ENCODE data around the gene RELL2.
A peak's percentile ranks its signal among the peaks of the same experiment; 100 is the strongest.

Gene RELL2

DNA sequence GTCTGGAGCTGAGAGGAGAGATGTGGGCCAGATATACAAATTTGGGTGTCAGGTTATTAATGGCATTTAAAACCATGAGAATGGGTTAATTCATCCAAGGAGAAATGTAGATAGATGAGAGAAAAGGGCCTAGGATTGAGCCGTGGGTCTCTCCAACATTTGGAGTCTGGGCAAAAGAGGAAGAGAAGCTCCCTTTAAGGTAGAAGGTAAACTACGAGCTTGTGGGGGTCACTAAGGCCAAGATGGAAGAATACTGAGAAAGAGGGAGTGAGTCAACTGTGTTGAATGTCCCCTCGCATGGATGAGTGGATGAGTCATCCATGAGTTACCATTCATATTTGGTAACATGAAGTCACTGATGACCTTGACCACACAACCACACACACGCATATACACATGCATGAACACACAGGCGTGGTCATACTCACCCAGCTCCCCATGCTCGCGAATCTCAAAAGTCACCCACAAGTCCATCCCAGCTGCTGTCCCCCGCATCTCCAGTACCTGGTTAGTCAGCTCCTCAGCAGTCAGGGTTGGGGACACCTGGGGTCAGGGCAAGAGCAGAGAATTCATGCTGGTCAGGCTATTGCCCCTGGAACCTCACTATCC lies 21.2 kb downstream of the RELL2 start:
- TF ChIP-seq CTCF (IDR thresholded peaks at IDR 0.05) (no peak), ZFX (IDR thresholded peaks at IDR 0.05; ENCODE audit: borderline replicate concordance) (no peak)

GRCh38 chr5:141662028-141662427 lies 25.2 kb downstream of the RELL2 start:
- no peak overlapping the region for H3K27ac ChIP-seq
- TF ChIP-seq CTCF (IDR thresholded peaks at IDR 0.05) (no peak), ZFX (IDR thresholded peaks at IDR 0.05; ENCODE audit: borderline replicate concordance) (no peak)

More for the DNA sequence above, 21.2 kb downstream of the RELL2 start:
- no peak overlapping the region for H3K27ac ChIP-seq

- H3K27ac ChIP-seq, result no peak overlapping the region
- no peak for TF ChIP-seq ZFX (IDR thresholded peaks at IDR 0.05; ENCODE audit: borderline replicate concordance)
- no peak for TF ChIP-seq CTCF (IDR thresholded peaks at IDR 0.05)
These were observed 26.7 kb downstream of the RELL2 start for GRCh38 chr5:141663506-141663905.

DNA sequence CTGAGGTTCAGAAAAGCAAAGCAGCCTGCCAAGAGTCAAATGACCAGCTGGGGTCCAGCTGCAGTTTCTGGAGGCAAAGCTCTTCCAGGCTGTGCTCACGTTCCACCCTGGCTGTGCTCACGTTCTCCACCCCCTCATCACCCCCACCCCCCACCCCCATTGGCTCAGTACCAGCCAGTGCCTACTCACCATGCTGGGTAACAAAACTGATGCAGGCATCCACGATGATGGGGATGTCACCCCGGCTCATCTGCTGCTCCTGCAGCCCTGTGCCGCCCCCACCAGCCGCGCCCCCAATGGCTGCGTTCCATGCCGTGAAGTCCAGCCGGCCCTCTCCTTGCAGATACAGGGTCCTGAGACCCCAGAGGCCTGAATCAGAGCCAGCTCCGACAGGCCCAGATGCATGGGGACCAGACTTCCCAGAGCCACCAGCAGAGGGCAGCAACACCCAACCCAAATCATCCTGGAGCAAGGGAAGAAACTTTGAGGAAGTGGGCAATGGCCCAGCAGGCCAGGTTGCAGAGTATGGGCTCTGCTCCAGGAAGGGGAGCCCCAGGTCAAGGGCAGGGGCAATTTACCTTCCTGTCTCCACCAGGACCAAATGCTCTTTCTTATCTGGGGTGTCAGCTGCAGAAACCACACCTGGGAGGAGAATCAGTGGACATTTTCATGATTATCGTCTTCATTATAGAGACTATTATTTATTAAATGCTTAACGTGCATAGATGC lies 28.1 kb downstream of the RELL2 start:
- no peak for TF ChIP-seq ZFX (IDR thresholded peaks at IDR 0.05; ENCODE audit: borderline replicate concordance)
- peak; percentile 91 for TF ChIP-seq CTCF (IDR thresholded peaks at IDR 0.05)
- H3K27ac ChIP-seq, result no peak overlapping the region

GRCh38 chr5:141665995-141666940 lies 29.5 kb downstream of the RELL2 start:
- TF ChIP-seq CTCF (IDR thresholded peaks at IDR 0.05) (no peak), ZFX (IDR thresholded peaks at IDR 0.05; ENCODE audit: borderline replicate concordance) (no peak)
- H3K27ac ChIP-seq, result no peak overlapping the region

DNA sequence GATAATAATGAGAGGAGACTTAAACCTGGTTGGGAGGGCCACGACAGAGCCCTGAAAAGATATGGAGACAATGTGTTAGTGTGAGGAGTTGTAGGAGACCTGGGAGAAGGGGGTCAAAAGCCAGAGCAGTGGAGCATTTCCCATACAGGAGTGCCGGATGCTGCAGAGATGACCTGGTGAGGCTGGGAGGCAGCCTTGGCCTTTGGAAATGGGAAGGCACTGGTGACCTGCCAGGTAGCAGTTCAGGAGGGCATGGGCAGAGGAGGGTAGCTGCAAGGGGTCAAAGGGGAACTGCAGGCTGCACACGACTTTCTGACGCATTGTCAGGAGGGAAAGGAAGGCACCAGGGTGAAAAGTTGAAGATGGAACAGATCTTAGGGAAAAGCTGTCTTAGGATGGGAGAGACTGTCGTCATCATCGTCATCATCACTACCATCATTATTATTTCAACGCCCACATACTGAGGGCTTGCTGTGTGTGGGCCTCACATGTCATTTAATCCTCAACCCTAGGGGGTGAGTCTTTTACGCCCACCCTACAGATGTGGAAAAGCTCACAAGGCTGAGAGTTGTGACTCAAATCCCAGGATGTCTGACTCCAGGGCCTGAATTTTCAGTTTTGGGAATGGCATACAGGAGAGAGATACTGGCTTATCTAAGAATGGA lies 31.9 kb downstream of the RELL2 start:
- no peak for TF ChIP-seq ZFX (IDR thresholded peaks at IDR 0.05; ENCODE audit: borderline replicate concordance)
- TF ChIP-seq CTCF (IDR thresholded peaks at IDR 0.05), result no peak
- H3K27ac ChIP-seq, result no peak overlapping the region

Measured in 22Rv1 (cell line).